ENCODE measurements around the gene UBE2B.

DNA sequence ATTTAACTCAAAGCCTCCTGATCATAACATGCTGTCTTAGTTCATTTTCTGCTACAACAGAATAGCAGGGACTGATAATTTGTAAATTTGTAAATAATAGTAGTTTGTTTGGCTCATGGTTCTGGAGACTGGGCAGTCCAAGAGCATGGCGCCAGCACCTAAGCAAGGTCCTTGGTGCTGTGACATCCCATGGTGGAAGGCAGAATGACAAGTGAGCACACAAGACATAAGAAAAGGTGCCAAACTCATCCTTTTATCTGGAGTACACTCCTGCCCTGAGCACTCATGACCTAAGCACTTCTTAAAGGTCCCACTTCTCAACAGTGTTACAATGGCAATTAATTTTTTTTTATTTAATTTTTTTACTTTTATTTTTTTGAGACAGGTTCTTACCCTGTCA is 16.1 kb downstream of the UBE2B start:
- TF ChIP-seq, protein P1, sequence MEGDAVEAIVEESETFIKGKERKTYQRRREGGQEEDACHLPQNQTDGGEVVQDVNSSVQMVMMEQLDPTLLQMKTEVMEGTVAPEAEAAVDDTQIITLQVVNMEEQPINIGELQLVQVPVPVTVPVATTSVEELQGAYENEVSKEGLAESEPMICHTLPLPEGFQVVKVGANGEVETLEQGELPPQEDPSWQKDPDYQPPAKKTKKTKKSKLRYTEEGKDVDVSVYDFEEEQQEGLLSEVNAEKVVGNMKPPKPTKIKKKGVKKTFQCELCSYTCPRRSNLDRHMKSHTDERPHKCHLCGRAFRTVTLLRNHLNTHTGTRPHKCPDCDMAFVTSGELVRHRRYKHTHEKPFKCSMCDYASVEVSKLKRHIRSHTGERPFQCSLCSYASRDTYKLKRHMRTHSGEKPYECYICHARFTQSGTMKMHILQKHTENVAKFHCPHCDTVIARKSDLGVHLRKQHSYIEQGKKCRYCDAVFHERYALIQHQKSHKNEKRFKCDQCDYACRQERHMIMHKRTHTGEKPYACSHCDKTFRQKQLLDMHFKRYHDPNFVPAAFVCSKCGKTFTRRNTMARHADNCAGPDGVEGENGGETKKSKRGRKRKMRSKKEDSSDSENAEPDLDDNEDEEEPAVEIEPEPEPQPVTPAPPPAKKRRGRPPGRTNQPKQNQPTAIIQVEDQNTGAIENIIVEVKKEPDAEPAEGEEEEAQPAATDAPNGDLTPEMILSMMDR (IDR thresholded peaks at IDR 0.05): no peak
- no peak for TF ChIP-seq POLR2A (IDR thresholded peaks at IDR 0.05)
- TF ChIP-seq POLR2AphosphoS5 (IDR thresholded peaks at IDR 0.05; ENCODE audit: insufficient read depth in 1 of 2, low read depth in 1 of 2): no peak
